H9 (cell line): ENCODE results near the gene SEC11A. TPM values are rescaled to one million over a fixed set of nuclear protein-coding genes. Genes with fewer than 3 reads are reported as not detected.

Experiments
- DNase-seq: peaks from one replicate; pipeline ENCODE4 v3.0.0-alpha.2; 2017
- H2AFZ ChIP-seq: one replicate; pipeline ENCODE4 v1.6.1; 2013; ENCODE audit warnings: mild to moderate bottlenecking, low read length, control low read depth, moderate library complexity
- H2AK5ac ChIP-seq: 2 replicates; pipeline ENCODE4 v1.6.1; 2013; ENCODE audit warnings: low read length, control low read depth, mixed read lengths; ENCODE audit not compliant: insufficient read length
- H2BK120ac ChIP-seq: one replicate; pipeline ENCODE4 v1.6.1; 2013; ENCODE audit warnings: low read depth, mild to moderate bottlenecking, low read length, control low read depth, inconsistent platforms; ENCODE audit not compliant: poor library complexity, severe bottlenecking
- H2BK12ac ChIP-seq: 2 replicates; pipeline ENCODE4 v1.6.1; 2013; ENCODE audit warnings: low read length, control low read depth, mixed read lengths, low read depth; ENCODE audit not compliant: insufficient read length
- H2BK15ac ChIP-seq: 2 replicates; pipeline ENCODE4 v1.6.1; 2013; ENCODE audit warnings: low read depth, low read length, control low read depth
- H2BK20ac ChIP-seq: one replicate; pipeline ENCODE4 v1.6.1; 2013; ENCODE audit warnings: low read depth, mild to moderate bottlenecking, low read length, control low read depth, inconsistent platforms; ENCODE audit not compliant: poor library complexity, severe bottlenecking
- H2BK5ac ChIP-seq: 2 replicates; pipeline ENCODE4 v1.6.1; 2013; ENCODE audit warnings: low read length, control low read depth, mixed read lengths; ENCODE audit not compliant: insufficient read length
- H3K14ac ChIP-seq: 2 replicates; pipeline ENCODE4 v1.6.1; 2013; ENCODE audit warnings: low read length, control low read depth; ENCODE audit not compliant: insufficient read depth
- H3K18ac ChIP-seq: 2 replicates; pipeline ENCODE4 v1.6.1; 2013; ENCODE audit warnings: low read depth, mild to moderate bottlenecking, mixed read lengths, low read length, control low read depth; ENCODE audit not compliant: insufficient read length
- H3K23ac ChIP-seq: 2 replicates; pipeline ENCODE4 v1.6.1; 2013; ENCODE audit warnings: low read length, control low read depth, mixed read lengths, low read depth; ENCODE audit not compliant: insufficient read length
- H3K23me2 ChIP-seq: 2 replicates; pipeline ENCODE4 v1.6.1; 2013; ENCODE audit warnings: low read depth, mild to moderate bottlenecking, mixed read lengths, low read length, control low read depth; ENCODE audit not compliant: insufficient read length, poor library complexity, severe bottlenecking
- H3K27ac ChIP-seq: 2 replicates; pipeline ENCODE4 v1.5.1; 2013; ENCODE audit warnings: low read length, control low read depth, mixed read lengths, low read depth; ENCODE audit not compliant: insufficient read length
- H3K27me3 ChIP-seq: 2 replicates; pipeline ENCODE4 v1.6.1; 2013; ENCODE audit warnings: low read length, control low read depth, inconsistent platforms; ENCODE audit not compliant: insufficient read depth
- H3K4ac ChIP-seq: 2 replicates; pipeline ENCODE4 v1.6.1; 2013; ENCODE audit warnings: low read depth, mild to moderate bottlenecking, control low read depth, inconsistent platforms, low read length, moderate library complexity
- H3K4me1 ChIP-seq: 2 replicates; pipeline ENCODE4 v1.6.1; 2013; ENCODE audit warnings: low read length, control low read depth, inconsistent platforms; ENCODE audit not compliant: insufficient read depth
- H3K4me2 ChIP-seq: 2 replicates; pipeline ENCODE4 v1.6.1; 2013; ENCODE audit warnings: low read length, control low read depth, mixed read lengths; ENCODE audit not compliant: insufficient read length, insufficient read depth
- H3K56ac ChIP-seq: 2 replicates; pipeline ENCODE4 v1.6.1; 2013; ENCODE audit warnings: low read depth, mild to moderate bottlenecking, mixed read lengths, low read length, control low read depth; ENCODE audit not compliant: insufficient read length
- H3K79me1 ChIP-seq: 2 replicates; pipeline ENCODE4 v1.6.1; 2013; ENCODE audit warnings: low read depth, mild to moderate bottlenecking, moderate library complexity, low read length, control low read depth, inconsistent platforms; ENCODE audit not compliant: insufficient read depth, poor library complexity, severe bottlenecking
- H3K79me2 ChIP-seq: 2 replicates; pipeline ENCODE4 v1.6.1; 2013; ENCODE audit warnings: low read length, control low read depth, inconsistent platforms; ENCODE audit not compliant: insufficient read depth
- H3K9ac ChIP-seq: 2 replicates; pipeline ENCODE4 v1.6.1; 2013; ENCODE audit warnings: low read length, control low read depth, mixed read lengths; ENCODE audit not compliant: insufficient read length; ENCODE audit errors: extremely low read depth
- H3K9me3 ChIP-seq: one replicate; pipeline ENCODE4 v1.6.1; 2013; ENCODE audit warnings: low read depth, low read length, inconsistent platforms; ENCODE audit not compliant: control insufficient read depth
- H3T11ph ChIP-seq: one replicate; pipeline ENCODE4 v1.6.1; 2013; ENCODE audit warnings: mild to moderate bottlenecking, low read length, control low read depth, inconsistent platforms
- H4K20me1 ChIP-seq: one replicate; pipeline ENCODE4 v1.6.1; 2013; ENCODE audit not compliant: control insufficient read depth, insufficient read length, insufficient read depth
- H4K5ac ChIP-seq: 2 replicates; pipeline ENCODE4 v1.6.1; 2013; ENCODE audit warnings: low read depth, mild to moderate bottlenecking, mixed read lengths, low read length, control low read depth; ENCODE audit not compliant: insufficient read length
- H4K8ac ChIP-seq: replicated peaks from 2 replicates; pipeline ENCODE4 v1.6.1; 2013; ENCODE audit warnings: low read length, control low read depth, mixed read lengths, low read depth; ENCODE audit not compliant: insufficient read length
- H4K91ac ChIP-seq: 2 replicates; pipeline ENCODE4 v1.6.1; 2013; ENCODE audit warnings: low read depth, mild to moderate bottlenecking, moderate library complexity, mixed read lengths, low read length, control low read depth; ENCODE audit not compliant: insufficient read length
- H3K27ac Mint-ChIP-seq, 3 experiments: 2 replicates in 2 of 3; 3 replicates in 1 of 3; pipeline ENCODE4 v1.8.0; 2020 to 2021; ENCODE audit warnings: mixed read lengths in 3 of 3, mild to moderate bottlenecking in 1 of 3, moderate library complexity in 1 of 3
- H3K27me3 Mint-ChIP-seq: 2 replicates; pipeline ENCODE4 v1.8.0; 2021; ENCODE audit warnings: low read depth, mild to moderate bottlenecking, moderate library complexity, mixed read lengths
- H3K36me3 Mint-ChIP-seq, 3 experiments: 2 replicates in 2 of 3; 3 replicates in 1 of 3; pipeline ENCODE4 v1.8.0; 2020 to 2021; ENCODE audit warnings: low read depth in 3 of 3, mixed read lengths in 3 of 3; ENCODE audit not compliant: insufficient read depth in 1 of 3
- H3K4me1 Mint-ChIP-seq, 2 experiments: 2 replicates each; pipeline ENCODE4 v1.8.0; 2020; ENCODE audit warnings: mixed read lengths in 2 of 2
- H3K4me3 Mint-ChIP-seq, 2 experiments: 2 replicates in 1 of 2; 3 replicates in 1 of 2; pipeline ENCODE4 v1.8.0; 2020 to 2021; ENCODE audit warnings: mild to moderate bottlenecking in 2 of 2, mixed read lengths in 2 of 2, moderate library complexity in 1 of 2
- H3K9me3 Mint-ChIP-seq, 2 experiments: 2 replicates in 1 of 2; 3 replicates in 1 of 2; pipeline ENCODE4 v1.8.0; 2020; ENCODE audit warnings: mild to moderate bottlenecking in 2 of 2, mixed read lengths in 2 of 2, moderate library complexity in 1 of 2
- WGBS: extraction: QIAGEN DNeasy Blood & Tissue Kit; methylation state at CpG from one replicate; pipeline ENCODE4 v1.1.7; 2013; ENCODE audit warnings: missing lambda C conversion rate, low lambda C conversion rate, mixed read lengths; ENCODE audit not compliant: insufficient read length; ENCODE audit errors: extremely low coverage; 5-methylcytosine and 5-hydroxymethylcytosine counted together
- total RNA-seq: library from RNA; stranded (reverse); gene quantifications from 2 replicates; pipeline ENCODE4 v1.2.1, GENCODE V29; 2021
- TF ChIP-seq, protein P1 (sequence below): fragments of 200-600 bp; sonication (generic); conservative IDR thresholded peaks from 3 replicates; pipeline ENCODE4 v1.8.0; 2021; ENCODE audit warnings: antibody characterized with exemption, mild to moderate bottlenecking

The SEC11A gene
- total RNA-seq, 1 experiment from 2014 or later: 250 TPM

DNA sequence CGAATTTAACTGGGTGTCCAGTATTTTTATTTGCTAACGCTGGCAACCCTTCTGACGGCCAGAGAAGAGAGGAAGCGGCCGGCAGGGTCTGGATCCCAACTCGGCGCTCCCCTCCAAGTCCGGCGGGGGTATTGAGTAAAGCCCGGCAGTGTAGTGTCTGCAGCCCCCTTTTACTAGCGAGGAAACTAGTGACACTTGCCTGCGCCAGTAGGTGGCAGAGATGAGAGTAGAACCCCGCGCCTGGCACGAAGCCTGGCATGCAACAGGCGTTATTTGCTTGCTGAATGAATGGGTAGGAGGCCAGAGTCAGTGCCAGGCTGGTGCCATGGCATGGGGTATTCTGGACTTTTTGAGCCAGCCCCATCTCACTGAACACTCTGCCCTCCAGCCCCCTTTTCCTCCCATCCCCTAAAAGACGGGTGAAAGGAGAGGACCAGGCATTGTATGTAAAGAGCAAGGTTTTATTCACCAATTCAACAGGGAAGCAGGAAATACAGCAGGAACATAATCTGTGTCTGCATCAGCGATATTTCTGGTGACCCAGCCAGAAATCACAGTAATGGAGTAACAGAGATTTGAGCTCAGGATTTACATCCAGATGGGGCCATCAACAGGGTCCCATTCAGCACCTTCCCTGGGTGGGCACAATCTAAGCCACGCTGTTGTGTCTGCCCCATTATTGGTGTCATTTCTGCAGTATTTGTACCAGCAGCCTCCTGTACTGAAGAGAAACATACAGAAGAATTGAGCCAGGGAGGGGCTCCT lies 61.1 kb downstream of the SEC11A start:
- H3K27ac Mint-ChIP-seq: no peak overlapping the region
- no peaks in the 10 kb centered on the region; the same call in 1 of the 2 replicates for H3K27me3 ChIP-seq
- H4K91ac ChIP-seq: no peak overlapping the region
- H3K14ac ChIP-seq: no peak overlapping the region
- no peak overlapping the region for H2BK15ac ChIP-seq
- TF ChIP-seq, protein P1, sequence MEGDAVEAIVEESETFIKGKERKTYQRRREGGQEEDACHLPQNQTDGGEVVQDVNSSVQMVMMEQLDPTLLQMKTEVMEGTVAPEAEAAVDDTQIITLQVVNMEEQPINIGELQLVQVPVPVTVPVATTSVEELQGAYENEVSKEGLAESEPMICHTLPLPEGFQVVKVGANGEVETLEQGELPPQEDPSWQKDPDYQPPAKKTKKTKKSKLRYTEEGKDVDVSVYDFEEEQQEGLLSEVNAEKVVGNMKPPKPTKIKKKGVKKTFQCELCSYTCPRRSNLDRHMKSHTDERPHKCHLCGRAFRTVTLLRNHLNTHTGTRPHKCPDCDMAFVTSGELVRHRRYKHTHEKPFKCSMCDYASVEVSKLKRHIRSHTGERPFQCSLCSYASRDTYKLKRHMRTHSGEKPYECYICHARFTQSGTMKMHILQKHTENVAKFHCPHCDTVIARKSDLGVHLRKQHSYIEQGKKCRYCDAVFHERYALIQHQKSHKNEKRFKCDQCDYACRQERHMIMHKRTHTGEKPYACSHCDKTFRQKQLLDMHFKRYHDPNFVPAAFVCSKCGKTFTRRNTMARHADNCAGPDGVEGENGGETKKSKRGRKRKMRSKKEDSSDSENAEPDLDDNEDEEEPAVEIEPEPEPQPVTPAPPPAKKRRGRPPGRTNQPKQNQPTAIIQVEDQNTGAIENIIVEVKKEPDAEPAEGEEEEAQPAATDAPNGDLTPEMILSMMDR: peak; percentile 70
- H4K5ac ChIP-seq: no peak overlapping the region
- no peaks in the 10 kb centered on the region for H3K9me3 ChIP-seq
- H3K9ac ChIP-seq: no peak overlapping the region
- H4K8ac ChIP-seq: no peak overlapping the region
- no peak overlapping the region for H2AK5ac ChIP-seq
- peaks cover 3% of the 10 kb centered on the region; the same call in 1 of the 2 replicates for H3K4me1 ChIP-seq
- no peak overlapping the region for H2BK20ac ChIP-seq
- WGBS: no CpG with 5 or more reads among the region's 19 CpGs
- H3K4me3 Mint-ChIP-seq: peak overlapping the region; percentile 95 to 98
- H3K27me3 Mint-ChIP-seq: peaks cover 27% of the 10 kb centered on the region
- H4K20me1 ChIP-seq: no peaks in the 10 kb centered on the region
- H3T11ph ChIP-seq: no peak overlapping the region
- peak overlapping the region; percentile 91 for H3K4me2 ChIP-seq
- no peak overlapping the region for H2BK120ac ChIP-seq
- no peak overlapping the region for H3K27ac ChIP-seq
- H3K18ac ChIP-seq: no peak overlapping the region
- DNase-seq: peak; percentile 87
- H3K4ac ChIP-seq: no peak overlapping the region
- H2BK5ac ChIP-seq: no peak overlapping the region
- peaks cover 9 to 25% (median 18%) of the 10 kb centered on the region in 3 experiments for H3K36me3 Mint-ChIP-seq
- no peak overlapping the region for H3K23ac ChIP-seq
- H3K9me3 Mint-ChIP-seq: no peaks in the 10 kb centered on the region; a peak in 1 of 5 replicates
- no peak overlapping the region for H2AFZ ChIP-seq
- H3K4me1 Mint-ChIP-seq: peaks cover 24 to 25% of the 10 kb centered on the region in 2 experiments
- no peak overlapping the region for H3K56ac ChIP-seq
- peaks cover 12% of the 10 kb centered on the region for H3K23me2 ChIP-seq
- no peaks in the 10 kb centered on the region for H3K79me2 ChIP-seq
- H2BK12ac ChIP-seq: no peak overlapping the region
- no peaks in the 10 kb centered on the region for H3K79me1 ChIP-seq
